ENCODE measurements around the gene GALK2. TPM values are rescaled to one million over a fixed set of nuclear protein-coding genes. Genes with fewer than 3 reads are reported as not detected.
A peak's percentile ranks its signal among the peaks of the same experiment; 100 is the strongest.
"Not testable (repeated sequence)": the region's sequence is repeated elsewhere in the genome, so short reads cannot be mapped to it uniquely, and the experiment has no call there.

Gene GALK2
- total and polyA plus RNA-seq, 2 of the 4 experiments (the other 2 are of a cell fraction), result 27.0 to 63.6 TPM

DNA sequence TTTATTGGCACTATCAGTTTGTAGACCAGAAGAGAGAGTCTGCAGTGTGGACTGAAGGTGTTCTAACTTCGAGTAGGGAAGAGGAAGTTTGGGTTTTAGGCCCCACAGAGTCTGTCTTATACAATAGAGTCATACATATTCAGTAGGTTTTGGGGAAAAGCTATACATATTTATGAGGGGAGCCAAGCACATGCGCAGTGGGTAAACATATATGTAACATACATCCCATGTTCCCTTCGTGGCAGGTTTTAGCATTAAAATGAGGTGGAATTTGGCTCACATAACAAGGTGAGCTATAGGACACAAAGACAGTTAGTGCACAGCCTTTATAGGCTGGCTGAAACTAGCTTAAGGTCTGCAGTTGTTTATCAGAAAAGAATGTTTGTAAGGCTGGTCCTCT lies 4.9 kb downstream of the GALK2 start:
- Histone ChIP-seq H4K8ac (ENCODE audit: low read depth in 2 of 2, low read length in 2 of 2) (no peak overlapping the region), H3K4me1 (ENCODE audit: control insufficient read depth, insufficient read depth, low read length) (no peaks in the 10 kb centered on the region), H4K20me1 (ENCODE audit: insufficient read depth, low read length) (no peaks in the 10 kb centered on the region), H3K27ac (ENCODE audit: insufficient read depth, low read length) (no peak overlapping the region), H3K27me3 (ENCODE audit: control insufficient read depth, insufficient read depth, low read length) (no peaks in the 10 kb centered on the region), H3K79me1 (ENCODE audit: low read depth in 1 of 2, low read length in 2 of 2) (peaks cover 19 to 63% of the 10 kb centered on the region in 2 experiments), H2BK15ac (ENCODE audit: low read depth, low read length) (no peak overlapping the region), H3K36me3 (ENCODE audit: control insufficient read depth, insufficient read depth, low read length) (0 out of 2 replicates have a peak, but pooled peaks cover 1% of the 10 kb centered on the region), H2BK20ac (ENCODE audit: low read depth, low read length) (no peak overlapping the region), H3K18ac (ENCODE audit: low read depth, low read length) (no peak overlapping the region), H3K4me2 (ENCODE audit: low read depth, low read length) (no peak overlapping the region), H3K4me3 (ENCODE audit: insufficient read depth, low read depth, low read length) (no peak overlapping the region), H2BK120ac (ENCODE audit: low read depth, low read length) (no peak overlapping the region), H2AFZ (replicated peaks; ENCODE audit: low read length, poor library complexity) (no peak overlapping the region), H2AK9ac (replicated peaks; ENCODE audit: low read depth, low read length, poor library complexity) (no peak overlapping the region), H3K4ac (ENCODE audit: low read depth, low read length) (no peak overlapping the region), H3K9me1 (ENCODE audit: insufficient read depth, low read length) (0 out of 2 replicates have a peak, but pooled peaks cover 3% of the 10 kb centered on the region), H3K56ac (ENCODE audit: extremely low read depth, insufficient read depth, low read length) (no peak overlapping the region), H2AK5ac (ENCODE audit: low read depth, low read length) (no peak overlapping the region), H2BK5ac (ENCODE audit: low read depth, low read length, poor library complexity, severe bottlenecking) (no peak overlapping the region), H3K14ac (replicated peaks; ENCODE audit: low read depth, low read length) (no peak overlapping the region), H3K9me3 (ENCODE audit: control insufficient read depth, insufficient read depth, low read length) (no peaks in the 10 kb centered on the region), H4K5ac (ENCODE audit: low read depth, low read length) (no peak overlapping the region), H3K9ac (ENCODE audit: low read depth, low read length) (no peak overlapping the region), H4K91ac (ENCODE audit: insufficient read depth, low read depth, low read length) (no peak overlapping the region), H3K23ac (ENCODE audit: low read depth, low read length) (no peak overlapping the region)
- WGBS, 2 experiments (ENCODE audit: extremely low coverage in 2 of 2, insufficient read length in 1 of 2), result no CpG with 5 or more reads among the region's 3 CpGs
- ATAC-seq (ENCODE audit: low read depth), result peak; percentile 44; the same call in 1 of the 2 replicates
- no peak for DNase-seq
- TF ChIP-seq SMC3 (IDR thresholded peaks at IDR 0.05; ENCODE audit: low read depth, low read length) (no peak), POLR2A (IDR thresholded peaks at IDR 0.05; ENCODE audit: low read depth, low read length) (no peak), CEBPB (IDR thresholded peaks at IDR 0.05; ENCODE audit: low read depth, low read length) (no peak), MAZ (IDR thresholded peaks at IDR 0.05; ENCODE audit: borderline replicate concordance, low read depth, low read length) (no peak), FOS (IDR thresholded peaks at IDR 0.05; ENCODE audit: low read depth, low read length) (no peak), MAFK (IDR thresholded peaks at IDR 0.05; ENCODE audit: low read depth, low read length) (no peak), CHD1 (IDR thresholded peaks at IDR 0.05; ENCODE audit: low read depth, low read length) (no peak)
- TF ChIP-seq, protein P1, sequence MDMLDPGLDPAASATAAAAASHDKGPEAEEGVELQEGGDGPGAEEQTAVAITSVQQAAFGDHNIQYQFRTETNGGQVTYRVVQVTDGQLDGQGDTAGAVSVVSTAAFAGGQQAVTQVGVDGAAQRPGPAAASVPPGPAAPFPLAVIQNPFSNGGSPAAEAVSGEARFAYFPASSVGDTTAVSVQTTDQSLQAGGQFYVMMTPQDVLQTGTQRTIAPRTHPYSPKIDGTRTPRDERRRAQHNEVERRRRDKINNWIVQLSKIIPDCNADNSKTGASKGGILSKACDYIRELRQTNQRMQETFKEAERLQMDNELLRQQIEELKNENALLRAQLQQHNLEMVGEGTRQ (IDR thresholded peaks at IDR 0.05; ENCODE audit: low read depth, low read length), result no peak
- intact Hi-C loops (cut with micrococcal nuclease), result no loop called here
- dilution Hi-C loops (cut with HindIII; ENCODE audit: low sequenced_read_pairs, unreplicated experiment), result no loop called here
- in situ Hi-C loops (cut with MboI; ENCODE audit: low sequenced_read_pairs), result no loop called here
- CTCF ChIA-PET, result no interaction called here
- POLR2A ChIA-PET (ENCODE audit: unreplicated experiment), result no interaction called here
- BruUV-seq (replicated peaks), result no TSS peak

DNA sequence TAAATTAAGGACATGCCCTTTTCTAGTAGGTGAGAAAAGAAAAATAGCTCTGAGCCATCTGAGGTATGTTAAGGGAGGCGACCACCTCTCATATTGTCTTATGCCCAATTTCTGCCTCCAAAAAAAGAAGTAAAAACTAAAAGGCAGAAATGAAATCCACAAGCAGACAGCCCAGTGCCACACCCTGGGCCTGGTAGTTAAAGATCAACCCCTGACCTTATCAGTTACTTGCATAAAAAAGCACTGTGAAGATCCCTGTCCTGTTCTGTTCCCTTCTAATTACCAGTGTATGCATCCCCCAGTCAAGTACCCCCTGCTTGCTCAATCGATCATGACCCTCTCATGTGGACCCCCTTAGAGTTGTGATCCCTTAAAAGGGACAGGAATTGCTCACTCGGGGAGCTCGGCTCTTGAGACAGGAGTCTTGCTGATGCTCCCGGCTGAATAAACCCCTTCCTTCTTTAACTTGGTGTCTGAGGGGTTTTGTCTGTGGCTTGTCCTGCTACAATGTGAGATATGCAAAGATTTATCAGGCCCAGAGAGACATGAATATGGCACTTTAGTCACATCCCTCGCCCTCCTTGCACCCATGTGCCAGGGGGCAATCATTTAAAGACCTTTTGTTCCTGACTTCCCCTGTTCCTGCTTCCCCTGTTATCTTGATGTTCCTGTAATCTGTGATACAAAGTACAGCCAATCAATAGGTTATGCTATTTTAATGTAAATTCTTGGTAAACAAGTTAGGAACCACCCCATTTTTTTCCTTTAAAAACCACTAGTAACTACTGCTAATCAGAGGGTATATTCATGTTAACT lies 5.7 kb downstream of the GALK2 start:
- H3K23ac ChIP-seq (ENCODE audit: low read depth, low read length); H3K56ac ChIP-seq (ENCODE audit: extremely low read depth, insufficient read depth, low read length); H2AFZ ChIP-seq (replicated peaks; ENCODE audit: low read length, poor library complexity); in situ Hi-C loops (cut with MboI; ENCODE audit: low sequenced_read_pairs); ATAC-seq (ENCODE audit: low read depth); DNase-seq; H3K36me3 ChIP-seq (ENCODE audit: control insufficient read depth, insufficient read depth, low read length); H3K27me3 ChIP-seq (ENCODE audit: control insufficient read depth, insufficient read depth, low read length); dilution Hi-C loops (cut with HindIII; ENCODE audit: low sequenced_read_pairs, unreplicated experiment); H3K27ac ChIP-seq (ENCODE audit: insufficient read depth, low read length); H3K4me1 ChIP-seq (ENCODE audit: control insufficient read depth, insufficient read depth, low read length); H3K18ac ChIP-seq (ENCODE audit: low read depth, low read length); H4K5ac ChIP-seq (ENCODE audit: low read depth, low read length); H2BK15ac ChIP-seq (ENCODE audit: low read depth, low read length); H3K9ac ChIP-seq (ENCODE audit: low read depth, low read length); H3K14ac ChIP-seq (replicated peaks; ENCODE audit: low read depth, low read length); intact Hi-C loops (cut with micrococcal nuclease); BruUV-seq (replicated peaks); H2BK20ac ChIP-seq (ENCODE audit: low read depth, low read length); CTCF ChIA-PET; H2BK120ac ChIP-seq (ENCODE audit: low read depth, low read length); H4K8ac ChIP-seq (ENCODE audit: low read depth in 2 of 2, low read length in 2 of 2); H4K91ac ChIP-seq (ENCODE audit: insufficient read depth, low read depth, low read length); H3K4me3 ChIP-seq (ENCODE audit: insufficient read depth, low read depth, low read length); H3K9me3 ChIP-seq (ENCODE audit: control insufficient read depth, insufficient read depth, low read length); H2BK5ac ChIP-seq (ENCODE audit: low read depth, low read length, poor library complexity, severe bottlenecking); H2AK5ac ChIP-seq (ENCODE audit: low read depth, low read length); H4K20me1 ChIP-seq (ENCODE audit: insufficient read depth, low read length); POLR2A ChIA-PET (ENCODE audit: unreplicated experiment); H3K9me1 ChIP-seq (ENCODE audit: insufficient read depth, low read length); H3K4ac ChIP-seq (ENCODE audit: low read depth, low read length); H3K4me2 ChIP-seq (ENCODE audit: low read depth, low read length); H2AK9ac ChIP-seq (replicated peaks; ENCODE audit: low read depth, low read length, poor library complexity): not testable (repeated sequence)
- peaks cover 19 to 54% of the 10 kb centered on the region in 2 experiments for H3K79me1 ChIP-seq (ENCODE audit: low read depth in 1 of 2, low read length in 2 of 2)
- no CpG with 5 or more reads among the region's 6 CpGs for WGBS, 2 experiments (ENCODE audit: extremely low coverage in 2 of 2, insufficient read length in 1 of 2)
